ENCODE data around the gene SEMA6B.

Gene SEMA6B

GRCh38 chr19:4575267-4576015 is 16.0 kb upstream of the SEMA6B start (continued):
- TF ChIP-seq GLI4 (tag by site-specific recombination; IDR thresholded peaks at IDR 0.05) (peak; percentile 57; the same call in 1 of the 2 replicates), ZNF571 (tag by site-specific recombination; IDR thresholded peaks at IDR 0.05) (no peak), KLF16 (tag by site-specific recombination; IDR thresholded peaks at IDR 0.05) (peak; percentile 76; the same call in 1 of the 2 replicates), ZNF292 (tag by site-specific recombination; IDR thresholded peaks at IDR 0.05; ENCODE audit: borderline replicate concordance, low read depth) (no peak), ZNF211 (tag by site-specific recombination; IDR thresholded peaks at IDR 0.05; ENCODE audit: low read depth) (no peak), ZNF776 (tag by site-specific recombination; IDR thresholded peaks at IDR 0.05; ENCODE audit: borderline replicate concordance) (no peak), ZNF19 (tag by site-specific recombination; IDR thresholded peaks at IDR 0.05; ENCODE audit: low read depth) (no peak), CTCF (tag by site-specific recombination; IDR thresholded peaks at IDR 0.05) (no peak), ZNF157 (tag by site-specific recombination; IDR thresholded peaks at IDR 0.05) (no peak), ZNF184 (tag by site-specific recombination; IDR thresholded peaks at IDR 0.05) (0 out of 2 replicates have a peak, but pooled peaks have one; percentile 39), ELK4 (IDR thresholded peaks at IDR 0.05; ENCODE audit: borderline replicate concordance, low read depth, low read length) (no peak), ZSCAN18 (tag by site-specific recombination; IDR thresholded peaks at IDR 0.05) (0 out of 2 replicates have a peak, but pooled peaks have one; percentile 4), YY2 (tag by site-specific recombination; IDR thresholded peaks at IDR 0.05) (no peak), ZNF37A (tag by site-specific recombination; IDR thresholded peaks at IDR 0.05) (no peak), ZNF843 (tag by site-specific recombination; IDR thresholded peaks at IDR 0.05) (peak; percentile 73), ZNF23 (tag by site-specific recombination; IDR thresholded peaks at IDR 0.05; ENCODE audit: borderline replicate concordance) (no peak), ZNF114 (tag by site-specific recombination; IDR thresholded peaks at IDR 0.05) (no peak), ZNF629 (tag by site-specific recombination; IDR thresholded peaks at IDR 0.05) (peak; percentile 98), ZNF76 (tag by site-specific recombination; IDR thresholded peaks at IDR 0.05; ENCODE audit: borderline replicate concordance, low read depth) (peak; percentile 61; the same call in 1 of the 2 replicates), ZNF530 (tag by site-specific recombination; IDR thresholded peaks at IDR 0.05; ENCODE audit: low read depth) (no peak), ZNF394 (tag by site-specific recombination; IDR thresholded peaks at IDR 0.05; ENCODE audit: borderline replicate concordance) (peak; percentile 65; the same call in 1 of the 2 replicates), ZFP3 (tag by site-specific recombination; IDR thresholded peaks at IDR 0.05; ENCODE audit: low read depth) (no peak), ZNF426 (tag by site-specific recombination; IDR thresholded peaks at IDR 0.05) (no peak), ZNF26 (tag by site-specific recombination; IDR thresholded peaks at IDR 0.05) (no peak), ZNF140 (tag by site-specific recombination; IDR thresholded peaks at IDR 0.05) (no peak), SCRT1 (tag by site-specific recombination; IDR thresholded peaks at IDR 0.05; ENCODE audit: borderline replicate concordance) (no peak), ZNF747 (tag by site-specific recombination; IDR thresholded peaks at IDR 0.05) (no peak), ZSCAN23 (tag by site-specific recombination; IDR thresholded peaks at IDR 0.05) (peak; percentile 96), ZNF324 (tag by site-specific recombination; IDR thresholded peaks at IDR 0.05) (peak; percentile 98), ZSCAN16 (tag by site-specific recombination; IDR thresholded peaks at IDR 0.05) (no peak), PRDM6 (tag by site-specific recombination; IDR thresholded peaks at IDR 0.05) (no peak), ZNF391 (tag by site-specific recombination; IDR thresholded peaks at IDR 0.05; ENCODE audit: borderline replicate concordance, low read depth) (peak; percentile 94; the same call in 1 of the 2 replicates), ZNF558 (tag by site-specific recombination; IDR thresholded peaks at IDR 0.05) (peak; percentile 84)

Measured in HEK293 (cell line).